ENCODE measurements around the gene TACSTD2.
"Not testable (repeated sequence)": the region's sequence is repeated elsewhere in the genome, so short reads cannot be mapped to it uniquely, and the experiment has no call there.

Gene TACSTD2

GRCh38 chr1:58563715-58564114 is 13.3 kb downstream of the TACSTD2 start:
- not testable (repeated sequence) for DNase-seq (ENCODE audit: low spot score)

DNA sequence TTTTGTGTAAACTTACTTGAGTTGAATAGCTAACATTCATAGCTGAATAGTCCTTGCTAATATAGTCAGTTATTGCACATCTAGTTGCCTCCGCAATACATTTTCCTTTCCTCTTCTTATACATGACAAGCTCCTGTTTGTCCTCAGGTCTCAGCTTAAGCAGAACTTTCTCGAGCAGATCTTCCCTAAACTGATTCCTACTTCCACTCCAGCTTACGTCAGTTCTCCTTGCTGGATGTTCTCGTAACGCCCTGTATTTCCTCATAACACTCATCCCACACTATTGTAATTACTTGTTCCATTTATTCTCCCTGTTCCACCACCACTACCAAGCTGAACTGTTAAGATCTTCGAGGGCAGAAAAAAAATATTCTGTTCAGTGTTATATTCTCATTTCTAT is 15.4 kb downstream of the TACSTD2 start:
- DNase-seq (ENCODE audit: low spot score): no peak

DNA sequence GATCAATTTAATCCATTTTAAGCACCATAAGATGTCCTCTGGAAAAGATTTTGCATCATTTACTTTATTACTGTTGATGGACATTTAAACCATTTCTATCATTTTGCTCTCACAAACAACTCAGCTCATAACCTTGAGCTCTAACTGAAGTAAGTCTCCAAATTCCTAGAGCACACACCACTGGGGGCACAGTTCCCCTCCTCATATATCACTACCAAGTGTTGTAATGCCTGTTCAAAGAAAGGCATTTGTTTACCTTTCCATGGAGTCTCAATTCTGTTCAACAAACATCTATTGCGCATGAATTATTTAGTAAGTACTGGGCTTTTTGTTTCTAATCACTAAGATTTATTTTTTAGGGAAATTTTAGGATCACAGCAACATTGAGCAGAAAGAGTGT is 21.7 kb downstream of the TACSTD2 start:
- no peak for DNase-seq (ENCODE audit: low spot score)

DNA sequence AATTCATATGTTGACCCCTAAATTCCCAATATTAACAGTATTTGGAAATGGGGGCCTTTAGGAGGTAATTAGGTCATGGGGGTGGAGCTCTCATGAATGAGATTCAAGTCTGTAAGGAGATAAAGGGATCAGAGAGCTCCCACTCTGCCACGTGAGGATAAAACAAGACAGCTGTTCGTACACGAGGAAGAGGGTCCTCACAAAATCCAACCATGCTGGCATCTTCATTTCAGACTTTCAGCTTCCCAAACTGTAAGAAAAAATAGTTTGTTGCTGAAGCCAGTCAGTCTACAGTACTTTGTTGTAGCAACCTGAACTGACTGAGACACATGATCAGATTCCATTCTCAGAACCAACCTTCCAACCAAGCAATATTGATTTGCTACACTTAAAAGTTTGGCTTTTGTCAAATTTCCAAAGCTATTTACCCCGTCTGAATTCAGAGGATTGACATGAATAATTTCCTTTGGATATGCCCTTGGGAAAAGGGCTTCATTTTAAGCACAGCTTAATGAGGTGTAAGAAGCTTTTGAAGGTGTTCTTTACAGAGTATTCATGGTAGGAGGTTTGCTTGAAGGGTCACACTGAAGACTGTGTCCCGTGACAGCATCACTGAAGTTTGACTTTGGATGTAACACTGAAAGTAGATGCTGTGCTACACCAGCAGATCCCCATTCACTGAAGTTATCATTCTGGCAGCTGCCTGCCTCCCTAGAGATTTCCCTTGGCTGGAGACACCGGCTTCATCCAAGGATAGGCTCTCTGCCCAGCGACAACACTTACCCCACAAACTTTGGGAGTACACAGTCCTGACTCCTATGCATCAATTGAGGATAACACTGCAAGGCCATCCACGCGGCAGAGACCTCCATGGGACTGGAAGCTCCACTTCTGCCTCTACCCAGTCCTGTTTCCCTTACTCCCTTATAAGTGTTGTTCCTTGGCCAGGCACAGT is 25.6 kb downstream of the TACSTD2 start:
- no peak for DNase-seq (ENCODE audit: low spot score)

DNA sequence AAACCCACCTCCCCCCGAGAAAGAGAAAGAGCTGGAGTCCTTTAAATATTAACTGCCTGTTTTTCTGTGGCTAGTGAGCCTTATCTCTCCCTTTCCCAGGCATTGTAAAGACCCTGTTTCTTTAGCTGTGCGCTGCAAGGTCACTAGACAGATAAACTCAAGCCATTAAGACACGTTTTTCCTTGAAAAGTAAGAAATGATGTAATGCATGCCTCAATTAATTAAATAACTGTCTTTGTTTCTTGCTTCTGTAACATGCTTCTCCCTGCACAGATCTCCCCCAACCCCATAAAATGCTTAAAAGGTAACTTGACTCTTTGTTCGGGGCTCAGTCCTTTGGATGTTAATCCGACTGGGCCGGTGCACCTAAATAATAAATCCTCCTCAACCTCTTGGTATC is 27.8 kb downstream of the TACSTD2 start:
- DNase-seq (ENCODE audit: low spot score): not testable (repeated sequence)

- no peak for DNase-seq (ENCODE audit: low spot score)
These were observed 28.7 kb downstream of the TACSTD2 start for GRCh38 chr1:58548371-58548770.

GRCh38 chr1:58546520-58547308 is 30.3 kb downstream of the TACSTD2 start, which contains the start of gene OMA1:
Gene OMA1, minus strand, starts transcription at chr1:58546726. Its CDS starts 7,432 bp downstream, at chr1:58539294.
- peak; percentile 98 for DNase-seq (ENCODE audit: low spot score)

DNA sequence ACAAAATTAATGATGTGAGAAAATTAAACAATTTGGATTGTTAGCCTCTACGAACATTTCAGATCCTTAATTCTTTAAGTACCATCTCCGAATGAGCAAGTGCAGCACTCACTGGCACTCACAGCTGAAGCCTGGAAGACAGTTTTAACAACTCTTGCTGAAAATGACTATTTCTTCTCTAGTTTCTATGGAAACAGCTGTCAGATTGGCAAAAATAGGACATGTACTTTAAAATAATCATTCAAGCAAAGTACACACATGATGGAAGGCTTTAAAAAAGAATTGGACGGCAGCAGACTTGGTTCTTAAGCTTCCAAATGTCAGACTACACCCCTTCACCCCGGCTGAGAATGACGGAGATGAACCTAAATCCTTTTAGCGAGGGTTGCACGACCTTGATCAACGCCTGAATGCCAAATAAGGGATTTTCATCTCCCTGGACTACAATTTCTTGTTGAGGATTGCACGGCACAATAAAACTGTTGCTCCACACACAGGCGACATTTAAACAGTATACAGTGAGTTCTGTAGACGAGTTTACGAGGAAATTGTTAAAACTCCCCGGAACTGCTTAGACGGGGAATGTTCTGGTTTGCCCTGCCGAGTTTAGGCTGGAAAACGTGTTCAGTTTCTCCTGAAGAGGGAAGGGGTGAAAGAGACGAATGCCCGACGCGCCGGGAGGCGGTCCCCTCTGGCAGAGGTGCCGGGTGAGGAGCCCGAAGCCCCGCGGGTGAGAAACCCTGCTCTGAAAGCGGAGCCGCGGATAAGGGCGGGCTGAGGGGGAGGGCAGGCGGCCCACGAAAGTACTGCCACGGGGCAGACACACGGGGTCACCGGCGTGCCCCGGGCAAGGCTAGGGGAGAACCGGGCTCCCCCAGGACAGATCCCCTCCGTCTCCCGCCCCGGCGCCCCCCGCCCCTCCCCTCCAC is 31.2 kb downstream of the TACSTD2 start:
- peak; percentile 72 for DNase-seq (ENCODE audit: low spot score)

GRCh38 chr1:58543260-58543659 is 33.8 kb downstream of the TACSTD2 start:
- no peak for DNase-seq (ENCODE audit: low spot score)

GRCh38 chr1:58539553-58539952 is 37.5 kb downstream of the TACSTD2 start:
- no peak for DNase-seq (ENCODE audit: low spot score)

DNA sequence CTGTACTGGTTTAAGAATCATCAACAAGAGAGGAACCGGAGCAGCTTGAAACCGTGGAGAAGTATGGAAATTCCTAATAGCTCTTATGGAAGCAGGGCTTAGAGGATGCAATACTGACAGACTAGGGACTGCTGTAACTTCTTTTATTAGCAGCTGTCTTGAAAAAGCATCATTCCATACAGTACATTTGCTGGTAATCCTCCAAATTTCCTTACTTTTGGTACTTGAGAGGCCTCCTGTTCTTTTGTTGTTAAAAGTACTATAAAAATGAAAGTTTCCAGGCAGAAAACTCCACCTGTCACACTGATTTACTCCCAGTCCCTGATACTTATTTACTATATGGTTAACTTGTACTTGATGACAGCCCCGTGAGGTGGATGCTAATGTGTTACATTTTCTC is 38.2 kb downstream of the TACSTD2 start:
- DNase-seq (ENCODE audit: low spot score): no peak

- not testable (repeated sequence) for DNase-seq (ENCODE audit: low spot score)
These were observed 45.2 kb downstream of the TACSTD2 start for GRCh38 chr1:58531842-58532241.

GRCh38 chr1:58529284-58529683 is 47.8 kb downstream of the TACSTD2 start:
- no peak for DNase-seq (ENCODE audit: low spot score)

GRCh38 chr1:58528518-58528917 is 48.5 kb downstream of the TACSTD2 start:
- DNase-seq (ENCODE audit: low spot score): no peak
